Endodermal cell (in vitro differentiated cells): Measurements from ENCODE around the gene TNNT2. TPM values are rescaled to one million over a fixed set of nuclear protein-coding genes. Genes with fewer than 3 reads are reported as not detected.

Source experiments
- DNase-seq: peaks from one replicate; pipeline ENCODE4 v3.0.0-alpha.2; 2017
- H3K27ac ChIP-seq: 2 replicates; pipeline ENCODE4 v1.5.1; 2013; ENCODE audit warnings: mild to moderate bottlenecking, low read depth, low read length, moderate library complexity
- H3K27me3 ChIP-seq: 2 replicates; pipeline ENCODE4 v1.6.1; 2013; ENCODE audit warnings: mild to moderate bottlenecking, low read length, moderate library complexity; ENCODE audit not compliant: insufficient read depth, control insufficient read depth, poor library complexity, severe bottlenecking
- H3K36me3 ChIP-seq: 2 replicates; pipeline ENCODE4 v1.7.0; 2013; ENCODE audit warnings: mild to moderate bottlenecking, low read length, moderate library complexity; ENCODE audit not compliant: control insufficient read depth, insufficient read depth
- H3K4me1 ChIP-seq: one replicate; pipeline ENCODE4 v1.7.0; 2013; ENCODE audit warnings: low read length; ENCODE audit not compliant: control insufficient read depth, insufficient read depth
- H3K4me3 ChIP-seq: 2 replicates; pipeline ENCODE4 v1.5.1; 2013; ENCODE audit warnings: mild to moderate bottlenecking, low read length, moderate library complexity
- H3K9ac ChIP-seq: 2 replicates; pipeline ENCODE4 v1.6.1; 2013; ENCODE audit warnings: mild to moderate bottlenecking, low read length, moderate library complexity; ENCODE audit not compliant: poor library complexity, severe bottlenecking; ENCODE audit errors: extremely low read depth
- H3K9me3 ChIP-seq: 2 replicates; pipeline ENCODE4 v1.6.1; 2013; ENCODE audit warnings: mild to moderate bottlenecking, low read length, moderate library complexity; ENCODE audit not compliant: control insufficient read depth
- H3K27ac Mint-ChIP-seq: 2 replicates; pipeline ENCODE4 v1.8.0; 2020; ENCODE audit warnings: mixed read lengths
- H3K27me3 Mint-ChIP-seq: 2 replicates; pipeline ENCODE4 v1.8.0; 2021; ENCODE audit warnings: mild to moderate bottlenecking, mixed read lengths; ENCODE audit not compliant: insufficient read depth
- H3K36me3 Mint-ChIP-seq: 2 replicates; pipeline ENCODE4 v1.8.0; 2020; ENCODE audit warnings: low read depth, mixed read lengths
- H3K4me1 Mint-ChIP-seq: 2 replicates; pipeline ENCODE4 v1.8.0; 2020; ENCODE audit warnings: mixed read lengths
- H3K4me3 Mint-ChIP-seq: 2 replicates; pipeline ENCODE4 v1.8.0; 2020; ENCODE audit warnings: mild to moderate bottlenecking, moderate library complexity, mixed read lengths
- H3K9me3 Mint-ChIP-seq: 2 replicates; pipeline ENCODE4 v1.8.0; 2020; ENCODE audit warnings: mild to moderate bottlenecking, mixed read lengths
- CTCF ChIP-seq: fragments of 200-600 bp; sonication (generic); conservative IDR thresholded peaks from 2 replicates; pipeline ENCODE4 v1.5.0; 2021; ENCODE audit warnings: antibody characterized with exemption, mild to moderate bottlenecking
- whole genome bisulfite sequencing, 2 experiments: methylation state at CpG; one replicate each; pipeline versions ENCODE4 v1.1.5 to v1.1.7; 2013; ENCODE audit warnings: missing lambda C conversion rate in 2 of 2, mixed read lengths in 1 of 2; ENCODE audit not compliant: insufficient coverage in 1 of 2, insufficient read length in 1 of 2; 5-methylcytosine and 5-hydroxymethylcytosine counted together
- total RNA-seq, 2 donors: library from RNA; stranded (reverse); fragmentation: NEBNext Ultra II Directional in 1 of 2; extraction: Animal tissue kit (Norgen Biotek cat#: 25700) in 1 of 2; gene quantifications; 2 replicates in 1 of 2; 3 replicates in 1 of 2; pipeline ENCODE4 v1.2.1, GENCODE V29; 2021

Gene TNNT2
- total RNA-seq, 2 donors from 2014 or later, result 0.35 to 0.88 TPM

- H3K27ac Mint-ChIP-seq, result no peak overlapping the region
- Histone ChIP-seq H3K4me1 (no peaks in the 10 kb centered on the region), H3K36me3 (no peaks in the 10 kb centered on the region), H3K27me3 (no peaks in the 10 kb centered on the region), H3K9ac (no peak overlapping the region), H3K27ac (no peak overlapping the region), H3K9me3 (no peaks in the 10 kb centered on the region), H3K4me3 (no peak overlapping the region)
- no peaks in the 10 kb centered on the region for H3K9me3 Mint-ChIP-seq
- no peak for DNase-seq
- no peaks in the 10 kb centered on the region for H3K4me1 Mint-ChIP-seq
- 77 to 88% methylated on average over 6 to 15 of the region's 15 CpGs for WGBS, 2 experiments
- peaks cover 9% of the 10 kb centered on the region for H3K27me3 Mint-ChIP-seq
- H3K4me3 Mint-ChIP-seq, result no peak overlapping the region
- TF ChIP-seq CTCF, result no peak
- H3K36me3 Mint-ChIP-seq, result no peaks in the 10 kb centered on the region
Observed at GRCh38 chr1:201321826-201322390, 55.6 kb downstream of the TNNT2 start.

DNA sequence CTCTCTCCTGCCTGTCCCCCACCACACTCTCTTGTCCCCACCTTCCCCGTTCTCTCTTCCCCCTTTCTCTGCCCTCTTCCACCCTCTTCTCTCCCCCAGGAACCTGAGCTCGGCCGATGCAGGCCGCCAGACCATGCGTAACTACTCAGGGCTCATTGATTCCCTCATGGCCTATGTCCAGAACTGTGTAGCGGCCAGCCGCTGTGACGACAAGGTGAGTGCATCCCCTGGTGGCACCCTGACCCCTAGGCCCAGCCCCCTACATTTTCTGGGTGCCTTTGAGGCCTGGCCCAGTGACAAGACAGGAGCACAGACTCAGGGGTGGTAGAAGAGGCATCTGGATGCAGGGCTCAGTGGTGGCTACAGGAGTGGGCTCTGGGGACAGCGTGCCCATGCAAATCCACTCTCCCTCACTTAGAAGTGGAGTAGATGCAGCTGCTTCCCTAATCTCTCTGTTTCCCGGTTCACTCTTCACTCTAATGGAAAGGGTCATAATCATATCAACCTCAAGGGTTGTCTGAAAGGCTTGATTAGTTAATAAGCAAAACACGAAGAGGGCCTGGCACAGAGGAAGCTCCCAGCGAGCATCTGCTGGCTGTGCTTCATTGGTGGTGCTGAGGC lies 57.2 kb downstream of the TNNT2 start:
- H3K9ac ChIP-seq, result no peak overlapping the region
- 91 to 97% methylated on average over 7 to 12 of the region's 12 CpGs for WGBS, 2 experiments
- Mint-ChIP-seq H3K36me3 (no peaks in the 10 kb centered on the region), H3K4me1 (no peaks in the 10 kb centered on the region), H3K27me3 (peaks cover 5% of the 10 kb centered on the region), H3K4me3 (no peak overlapping the region), H3K9me3 (no peaks in the 10 kb centered on the region), H3K27ac (no peak overlapping the region)
- no peak for TF ChIP-seq CTCF
- no peak overlapping the region for H3K4me3 ChIP-seq
- H3K36me3 ChIP-seq, result no peaks in the 10 kb centered on the region
- H3K27ac ChIP-seq, result no peak overlapping the region
- no peak for DNase-seq
- no peaks in the 10 kb centered on the region for H3K9me3 ChIP-seq
- H3K27me3 ChIP-seq, result no peaks in the 10 kb centered on the region
- H3K4me1 ChIP-seq, result no peaks in the 10 kb centered on the region

DNA sequence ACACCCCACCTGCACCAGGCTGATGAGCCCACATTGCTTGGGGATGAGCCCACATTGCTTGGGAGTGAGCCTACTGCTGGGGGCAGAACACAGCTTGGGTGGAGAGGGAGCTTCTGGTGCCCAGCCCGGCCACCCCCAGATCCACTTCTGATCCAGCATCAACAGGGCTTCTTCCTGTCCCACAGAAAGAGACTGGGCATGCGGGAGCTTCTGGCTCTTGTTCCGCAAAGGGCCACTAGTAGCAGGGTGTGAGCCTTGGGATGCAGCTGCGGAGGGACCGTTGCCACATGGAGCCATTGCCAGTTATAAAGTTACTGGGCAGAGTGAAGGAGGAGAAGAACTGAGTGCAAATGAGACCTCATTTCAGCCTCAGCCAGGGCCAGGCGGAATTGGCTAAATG lies 57.8 kb downstream of the TNNT2 start:
- H3K9me3 Mint-ChIP-seq, result no peaks in the 10 kb centered on the region
- no peak overlapping the region for H3K27ac Mint-ChIP-seq
- H3K9ac ChIP-seq, result no peak overlapping the region
- H3K4me1 Mint-ChIP-seq, result no peaks in the 10 kb centered on the region
- TF ChIP-seq CTCF, result no peak
- H3K36me3 ChIP-seq, result no peaks in the 10 kb centered on the region
- no peaks in the 10 kb centered on the region for H3K36me3 Mint-ChIP-seq
- no peak for DNase-seq
- H3K9me3 ChIP-seq, result no peaks in the 10 kb centered on the region
- peaks cover 5% of the 10 kb centered on the region for H3K27me3 Mint-ChIP-seq
- WGBS, 2 experiments, result 93 to 97% methylated on average over 5 to 6 of the region's 6 CpGs
- no peak overlapping the region for H3K27ac ChIP-seq
- no peak overlapping the region for H3K4me3 Mint-ChIP-seq
- H3K4me3 ChIP-seq, result no peak overlapping the region
- H3K4me1 ChIP-seq, result no peaks in the 10 kb centered on the region
- H3K27me3 ChIP-seq, result no peaks in the 10 kb centered on the region
